ENCODE measurements around the gene TDRD9.

TDRD9 gene

DNA sequence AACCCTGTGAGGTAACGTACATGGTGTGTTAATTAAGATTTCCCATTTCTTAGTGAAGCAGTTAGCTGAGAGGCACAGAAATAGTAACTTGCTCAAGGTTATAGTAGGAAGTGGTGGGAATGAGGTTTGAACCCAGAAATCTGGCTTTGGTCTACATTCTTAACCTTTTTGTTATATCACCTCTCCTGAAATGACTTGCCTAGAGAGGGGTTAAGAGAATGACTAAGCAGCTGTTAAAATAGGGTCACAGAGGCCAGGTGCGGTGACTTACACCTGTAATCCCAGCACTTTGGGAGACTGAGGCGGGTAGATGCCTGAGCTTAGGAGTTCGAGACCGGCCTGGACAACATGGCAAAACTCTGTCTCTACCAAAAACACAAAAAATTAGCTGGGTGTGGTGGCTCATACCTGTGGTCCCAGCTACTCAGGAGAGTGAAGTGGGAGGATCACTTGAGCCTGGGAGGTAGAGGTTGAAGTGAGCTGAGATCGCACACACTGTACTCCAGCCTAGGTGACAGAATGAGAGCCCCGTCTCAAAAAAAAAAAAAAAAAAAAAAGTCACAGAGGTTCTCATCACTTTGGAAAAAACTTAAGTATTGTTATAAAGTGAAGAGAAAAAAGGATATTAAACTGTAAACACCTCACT, 71.7 kb downstream of the TDRD9 start:
- no peak for TF ChIP-seq FOXP2 (optimal IDR thresholded peaks at IDR 0.05; ENCODE audit: borderline replicate concordance, extremely low read depth, extremely low read length, insufficient read depth)
- TF ChIP-seq TAF1 (IDR thresholded peaks at IDR 0.05; ENCODE audit: borderline replicate concordance, insufficient read depth, low read length): no peak
- TF ChIP-seq, protein P1, sequence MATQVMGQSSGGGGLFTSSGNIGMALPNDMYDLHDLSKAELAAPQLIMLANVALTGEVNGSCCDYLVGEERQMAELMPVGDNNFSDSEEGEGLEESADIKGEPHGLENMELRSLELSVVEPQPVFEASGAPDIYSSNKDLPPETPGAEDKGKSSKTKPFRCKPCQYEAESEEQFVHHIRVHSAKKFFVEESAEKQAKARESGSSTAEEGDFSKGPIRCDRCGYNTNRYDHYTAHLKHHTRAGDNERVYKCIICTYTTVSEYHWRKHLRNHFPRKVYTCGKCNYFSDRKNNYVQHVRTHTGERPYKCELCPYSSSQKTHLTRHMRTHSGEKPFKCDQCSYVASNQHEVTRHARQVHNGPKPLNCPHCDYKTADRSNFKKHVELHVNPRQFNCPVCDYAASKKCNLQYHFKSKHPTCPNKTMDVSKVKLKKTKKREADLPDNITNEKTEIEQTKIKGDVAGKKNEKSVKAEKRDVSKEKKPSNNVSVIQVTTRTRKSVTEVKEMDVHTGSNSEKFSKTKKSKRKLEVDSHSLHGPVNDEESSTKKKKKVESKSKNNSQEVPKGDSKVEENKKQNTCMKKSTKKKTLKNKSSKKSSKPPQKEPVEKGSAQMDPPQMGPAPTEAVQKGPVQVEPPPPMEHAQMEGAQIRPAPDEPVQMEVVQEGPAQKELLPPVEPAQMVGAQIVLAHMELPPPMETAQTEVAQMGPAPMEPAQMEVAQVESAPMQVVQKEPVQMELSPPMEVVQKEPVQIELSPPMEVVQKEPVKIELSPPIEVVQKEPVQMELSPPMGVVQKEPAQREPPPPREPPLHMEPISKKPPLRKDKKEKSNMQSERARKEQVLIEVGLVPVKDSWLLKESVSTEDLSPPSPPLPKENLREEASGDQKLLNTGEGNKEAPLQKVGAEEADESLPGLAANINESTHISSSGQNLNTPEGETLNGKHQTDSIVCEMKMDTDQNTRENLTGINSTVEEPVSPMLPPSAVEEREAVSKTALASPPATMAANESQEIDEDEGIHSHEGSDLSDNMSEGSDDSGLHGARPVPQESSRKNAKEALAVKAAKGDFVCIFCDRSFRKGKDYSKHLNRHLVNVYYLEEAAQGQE (IDR thresholded peaks at IDR 0.05; ENCODE audit: insufficient read depth in 1 of 2, low read depth in 2 of 2, low read length in 2 of 2): no peak
- TF ChIP-seq SIN3A (IDR thresholded peaks at IDR 0.05; ENCODE audit: borderline replicate concordance, insufficient read depth, low read length): no peak
- TF ChIP-seq POLR2AphosphoS5 (IDR thresholded peaks at IDR 0.05; ENCODE audit: low read depth, low read length): no peak

DNA sequence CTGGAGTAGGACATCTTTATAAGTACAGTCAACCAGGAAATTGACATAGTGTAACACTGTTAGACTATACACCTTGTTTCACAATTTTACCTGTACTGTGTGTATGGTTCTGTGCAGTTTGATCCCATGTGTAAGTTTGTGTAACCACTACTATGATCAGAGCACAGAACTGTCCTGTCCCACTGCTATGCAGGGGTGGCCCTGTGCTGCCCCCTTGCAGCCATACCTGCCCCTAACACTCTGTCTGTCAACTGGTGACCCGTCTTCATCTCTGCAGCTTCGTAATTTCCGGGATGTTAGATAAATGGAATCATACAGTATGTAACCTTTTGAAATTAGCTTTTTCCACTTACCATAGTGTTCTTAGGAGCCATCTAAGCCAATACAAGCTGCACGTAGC, 72.7 kb downstream of the TDRD9 start:
- TF ChIP-seq, protein P1 (IDR thresholded peaks at IDR 0.05; ENCODE audit: insufficient read depth in 1 of 2, low read depth in 2 of 2, low read length in 2 of 2): no peak
- TF ChIP-seq FOXP2 (optimal IDR thresholded peaks at IDR 0.05; ENCODE audit: borderline replicate concordance, extremely low read depth, extremely low read length, insufficient read depth) (no peak), TAF1 (IDR thresholded peaks at IDR 0.05; ENCODE audit: borderline replicate concordance, insufficient read depth, low read length) (no peak), SIN3A (IDR thresholded peaks at IDR 0.05; ENCODE audit: borderline replicate concordance, insufficient read depth, low read length) (no peak), POLR2AphosphoS5 (IDR thresholded peaks at IDR 0.05; ENCODE audit: low read depth, low read length) (no peak)

DNA sequence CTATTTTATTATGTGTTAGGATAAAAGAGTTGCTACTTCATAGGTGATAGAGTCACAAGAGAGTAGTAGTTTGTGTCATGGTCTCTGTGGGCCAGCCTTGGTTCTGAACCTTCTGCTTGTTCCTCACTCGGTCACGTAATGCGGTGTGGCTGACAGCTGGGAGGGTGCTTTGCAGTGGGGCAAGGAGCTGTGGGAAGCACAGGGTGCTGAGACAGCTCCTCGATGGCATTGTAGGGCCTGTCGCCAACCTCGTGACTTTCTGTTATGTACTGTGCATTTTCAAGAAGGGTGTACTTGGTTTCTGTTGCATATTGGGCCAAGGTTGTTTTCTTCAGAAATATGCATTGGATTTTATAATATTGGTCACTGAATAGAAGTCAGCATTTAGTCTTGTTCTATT, 75.4 kb downstream of the TDRD9 start:
- TF ChIP-seq, protein P1 (IDR thresholded peaks at IDR 0.05; ENCODE audit: insufficient read depth in 1 of 2, low read depth in 2 of 2, low read length in 2 of 2): no peak
- no peak for TF ChIP-seq SIN3A (IDR thresholded peaks at IDR 0.05; ENCODE audit: borderline replicate concordance, insufficient read depth, low read length)

DNA sequence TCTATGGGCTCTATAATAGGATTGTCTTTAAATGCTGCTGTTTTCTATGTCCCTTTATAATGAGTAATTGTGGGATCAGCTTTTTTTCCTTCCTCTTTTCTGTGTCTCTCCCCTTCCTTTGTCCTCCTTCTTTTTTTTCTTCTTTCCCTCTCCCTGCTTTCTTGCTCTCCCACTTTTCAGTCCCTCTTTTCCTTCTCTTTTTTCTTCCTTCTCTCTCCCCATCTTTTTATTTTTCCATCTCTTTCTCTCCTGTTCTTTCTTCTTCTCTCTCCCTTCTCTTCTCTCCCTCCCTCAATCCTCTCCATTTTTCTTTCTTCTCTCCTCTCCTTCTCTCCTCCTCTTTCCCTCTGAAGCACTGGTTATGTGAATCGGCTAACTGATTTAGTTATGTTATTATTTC, 76.6 kb downstream of the TDRD9 start:
- no peak for TF ChIP-seq SIN3A (IDR thresholded peaks at IDR 0.05; ENCODE audit: borderline replicate concordance, insufficient read depth, low read length)
- no peak for TF ChIP-seq POLR2AphosphoS5 (IDR thresholded peaks at IDR 0.05; ENCODE audit: low read depth, low read length)
- TF ChIP-seq TAF1 (IDR thresholded peaks at IDR 0.05; ENCODE audit: borderline replicate concordance, insufficient read depth, low read length): no peak
- no peak for TF ChIP-seq FOXP2 (optimal IDR thresholded peaks at IDR 0.05; ENCODE audit: borderline replicate concordance, extremely low read depth, extremely low read length, insufficient read depth)
- TF ChIP-seq, protein P1 (IDR thresholded peaks at IDR 0.05; ENCODE audit: insufficient read depth in 1 of 2, low read depth in 2 of 2, low read length in 2 of 2): no peak

DNA sequence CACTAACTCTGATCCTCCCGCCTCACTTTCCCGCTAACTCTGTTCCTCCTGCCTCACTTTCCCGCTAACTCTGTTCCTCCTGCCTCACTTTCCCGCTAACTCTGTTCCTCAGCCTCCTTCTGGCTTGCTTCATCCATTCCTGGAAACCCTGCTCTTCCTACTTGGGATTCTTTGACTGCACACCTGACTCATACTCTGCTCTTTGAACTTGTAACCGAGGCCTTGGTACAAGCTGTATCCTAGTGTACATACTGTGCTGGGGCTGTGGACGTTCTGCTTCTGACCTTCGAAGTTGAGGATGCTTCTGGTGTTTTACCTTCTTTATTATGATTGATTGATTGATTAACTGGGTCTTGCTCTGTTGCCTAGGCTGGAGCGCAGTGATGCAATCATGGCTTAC, 77.2 kb downstream of the TDRD9 start:
- TF ChIP-seq TAF1 (IDR thresholded peaks at IDR 0.05; ENCODE audit: borderline replicate concordance, insufficient read depth, low read length) (no peak), FOXP2 (optimal IDR thresholded peaks at IDR 0.05; ENCODE audit: borderline replicate concordance, extremely low read depth, extremely low read length, insufficient read depth) (no peak), POLR2AphosphoS5 (IDR thresholded peaks at IDR 0.05; ENCODE audit: low read depth, low read length) (no peak), SIN3A (IDR thresholded peaks at IDR 0.05; ENCODE audit: borderline replicate concordance, insufficient read depth, low read length) (no peak)
- TF ChIP-seq, protein P1 (IDR thresholded peaks at IDR 0.05; ENCODE audit: insufficient read depth in 1 of 2, low read depth in 2 of 2, low read length in 2 of 2): no peak
